SH-SY5Y (cell line): Measurements from ENCODE around the gene BGN.

ENCODE experiments used
- GATA2 ChIP-seq: IDR thresholded peaks from 2 replicates; pipeline ENCODE4 v1.6.1; 2011; ENCODE audit warnings: mild to moderate bottlenecking, low read depth, low read length
- GATA3 ChIP-seq: IDR thresholded peaks from 2 replicates; pipeline ENCODE4 v1.6.1; 2011; ENCODE audit warnings: low read depth, mild to moderate bottlenecking, low read length, moderate library complexity

- TF ChIP-seq GATA2: no peak
- no peak for TF ChIP-seq GATA3
Measured at GRCh38 chrX:153485396-153486080, 9.2 kb upstream of the BGN start.
